A673 (cell line): ENCODE data around the gene YWHAH. TPM values are rescaled to one million over a fixed set of nuclear protein-coding genes. Genes with fewer than 3 reads are reported as not detected.

Experiments used
- BruUV-seq: library from RNA; stranded (reverse); fragments of 400-500 nt; replicated peaks from 2 replicates; lab custom pipeline; 2021; lab: Mats Ljungman, UMichigan
- CTCF ChIA-PET: fragments of 300-600 bp; sonication (Branson Sonifier 250); formaldehyde crosslinking; loops from one replicate; lab custom pipeline; 2022; ENCODE audit warnings: antibody characterized with exemption; lab: Charles Lee
- POLR2A ChIA-PET: fragments of 300-600 bp; sonication (Branson Sonifier 250); formaldehyde crosslinking; loops from one replicate; lab custom pipeline; 2022; ENCODE audit warnings: antibody characterized with exemption; ENCODE audit not compliant: low non-redundant PET; lab: Charles Lee
- DNase-seq: peaks from one replicate; pipeline ENCODE4 v3.0.0-alpha.2; 2015; ENCODE audit warnings: low spot score
- H3K27ac ChIP-seq: fragments of 200-600 bp; sonication (generic); 2 replicates; pipeline ENCODE4 v1.5.1; 2016; ENCODE audit warnings: mixed run types, low read depth, mild to moderate bottlenecking, mixed read lengths, antibody characterized with exemption, low read length; ENCODE audit not compliant: poor library complexity, severe bottlenecking
- H3K27me3 ChIP-seq: fragments of 200-600 bp; sonication (generic); replicated peaks from 2 replicates; pipeline ENCODE4 v1.6.1; 2017; ENCODE audit warnings: mixed run types, low read depth, mild to moderate bottlenecking, mixed read lengths, antibody characterized with exemption, low read length; ENCODE audit not compliant: insufficient read depth, poor library complexity
- H3K36me3 ChIP-seq: fragments of 200-600 bp; sonication (generic); 2 replicates; pipeline ENCODE4 v1.6.1; 2016; ENCODE audit warnings: mixed run types, mild to moderate bottlenecking, mixed read lengths, antibody characterized with exemption, low read length; ENCODE audit not compliant: insufficient read depth, poor library complexity, severe bottlenecking
- H3K4me1 ChIP-seq: fragments of 200-600 bp; sonication (generic); 2 replicates; pipeline ENCODE4 v1.6.1; 2017; ENCODE audit warnings: mixed run types, mild to moderate bottlenecking, mixed read lengths, antibody characterized with exemption, low read length; ENCODE audit not compliant: insufficient read depth, poor library complexity, severe bottlenecking
- H3K4me3 ChIP-seq: fragments of 200-600 bp; sonication (generic); 2 replicates; pipeline ENCODE4 v1.5.1; 2016; ENCODE audit warnings: low read depth, mixed run types, mild to moderate bottlenecking, mixed read lengths, low read length; ENCODE audit not compliant: poor library complexity, severe bottlenecking
- H3K9me3 ChIP-seq: fragments of 200-600 bp; sonication (generic); 2 replicates; pipeline ENCODE4 v1.6.1; 2016; ENCODE audit warnings: mixed run types, low read depth, mild to moderate bottlenecking, mixed read lengths, antibody characterized with exemption, low read length; ENCODE audit not compliant: poor library complexity, severe bottlenecking
- EZH2 ChIP-seq: fragments of 200-600 bp; sonication (generic); IDR thresholded peaks from 2 replicates; pipeline ENCODE4 v1.6.1; 2017; ENCODE audit warnings: borderline replicate concordance, low read depth, mild to moderate bottlenecking, mixed read lengths, antibody characterized with exemption, low read length; ENCODE audit not compliant: poor library complexity, severe bottlenecking
- intact Hi-C: fragments of 100-400 bp; cut with micrococcal nuclease; formaldehyde crosslinking; loops from one replicate; pipeline ENCODE4 v1.10.0; 2022; ENCODE audit not compliant: unreplicated experiment
- total RNA-seq: library from RNA; stranded (reverse); gene quantifications from 2 replicates; pipeline ENCODE4 v1.2.3, GENCODE V29; 2021
- TF ChIP-seq, protein P1 (sequence below): fragments of 300-800, 200-600 bp; sonication (generic); conservative IDR thresholded peaks from 2 replicates; pipeline ENCODE4 v1.5.1; 2017; ENCODE audit warnings: low read depth, mild to moderate bottlenecking, antibody characterized with exemption, low read length, moderate library complexity, mixed read lengths

The YWHAH gene
- total RNA-seq, 1 experiment from 2014 or later, result 177 TPM

- Histone ChIP-seq H3K9me3 (no peaks in the 10 kb centered on the region), H3K4me1 (peaks cover 9% of the 10 kb centered on the region), H3K36me3 (no peaks in the 10 kb centered on the region), H3K27me3 (no peaks in the 10 kb centered on the region), H3K27ac (no peak overlapping the region), H3K4me3 (no peak overlapping the region)
- DNase-seq, result peak; percentile 11
- intact Hi-C loops, result no loop called here
- BruUV-seq, result no TSS peak
- no peak for TF ChIP-seq EZH2
- TF ChIP-seq, protein P1, sequence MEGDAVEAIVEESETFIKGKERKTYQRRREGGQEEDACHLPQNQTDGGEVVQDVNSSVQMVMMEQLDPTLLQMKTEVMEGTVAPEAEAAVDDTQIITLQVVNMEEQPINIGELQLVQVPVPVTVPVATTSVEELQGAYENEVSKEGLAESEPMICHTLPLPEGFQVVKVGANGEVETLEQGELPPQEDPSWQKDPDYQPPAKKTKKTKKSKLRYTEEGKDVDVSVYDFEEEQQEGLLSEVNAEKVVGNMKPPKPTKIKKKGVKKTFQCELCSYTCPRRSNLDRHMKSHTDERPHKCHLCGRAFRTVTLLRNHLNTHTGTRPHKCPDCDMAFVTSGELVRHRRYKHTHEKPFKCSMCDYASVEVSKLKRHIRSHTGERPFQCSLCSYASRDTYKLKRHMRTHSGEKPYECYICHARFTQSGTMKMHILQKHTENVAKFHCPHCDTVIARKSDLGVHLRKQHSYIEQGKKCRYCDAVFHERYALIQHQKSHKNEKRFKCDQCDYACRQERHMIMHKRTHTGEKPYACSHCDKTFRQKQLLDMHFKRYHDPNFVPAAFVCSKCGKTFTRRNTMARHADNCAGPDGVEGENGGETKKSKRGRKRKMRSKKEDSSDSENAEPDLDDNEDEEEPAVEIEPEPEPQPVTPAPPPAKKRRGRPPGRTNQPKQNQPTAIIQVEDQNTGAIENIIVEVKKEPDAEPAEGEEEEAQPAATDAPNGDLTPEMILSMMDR, result no peak
- ChIA-PET CTCF (no interaction called here), POLR2A (interaction anchor here (0.6 kb wide), 1 partner anchor 24 kb away, joined by 8 read pairs; no protein-coding TSS in a partner anchor)
These were observed 46.2 kb upstream of the YWHAH start for GRCh38 chr22:31897842-31898805.

DNA sequence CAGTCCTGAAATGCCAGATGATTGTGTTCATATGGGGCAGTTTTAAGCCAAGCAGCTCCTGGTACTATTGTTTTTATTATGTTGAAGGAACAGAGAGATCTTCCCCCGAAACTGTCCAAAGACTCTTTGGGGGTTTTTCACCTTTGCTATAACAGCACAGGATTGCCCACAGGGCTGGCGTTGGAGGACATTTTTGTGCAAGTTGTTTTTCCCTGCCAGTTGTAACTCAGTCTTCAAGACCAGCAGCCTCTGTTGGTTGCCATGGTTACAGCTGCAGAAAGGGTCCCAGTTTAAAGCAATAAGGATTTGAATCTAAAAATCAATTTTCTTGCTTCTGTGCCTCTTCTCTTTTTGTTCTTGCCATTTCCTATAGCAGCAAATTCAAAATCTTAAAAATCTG, 45.4 kb upstream of the YWHAH start:
- CTCF ChIA-PET, result no interaction called here
- no peak overlapping the region for H3K27ac ChIP-seq
- H3K36me3 ChIP-seq, result no peaks in the 10 kb centered on the region
- no peak for DNase-seq
- POLR2A ChIA-PET, result no interaction called here
- H3K4me3 ChIP-seq, result no peak overlapping the region
- H3K9me3 ChIP-seq, result no peaks in the 10 kb centered on the region
- BruUV-seq, result no TSS peak
- intact Hi-C loops, result no loop called here
- H3K4me1 ChIP-seq, result peaks cover 4% of the 10 kb centered on the region
- TF ChIP-seq, protein P1, result no peak
- TF ChIP-seq EZH2, result no peak
- no peaks in the 10 kb centered on the region for H3K27me3 ChIP-seq

GRCh38 chr22:31899669-31900068, 44.7 kb upstream of the YWHAH start:
- Histone ChIP-seq H3K9me3 (no peaks in the 10 kb centered on the region), H3K27me3 (no peaks in the 10 kb centered on the region), H3K27ac (no peak overlapping the region), H3K36me3 (no peaks in the 10 kb centered on the region), H3K4me3 (no peak overlapping the region), H3K4me1 (peaks cover 4% of the 10 kb centered on the region)
- BruUV-seq, result no TSS peak
- TF ChIP-seq, protein P1, result no peak
- TF ChIP-seq EZH2, result no peak
- CTCF ChIA-PET, result no interaction called here
- POLR2A ChIA-PET, result no interaction called here
- intact Hi-C loops, result no loop called here
- DNase-seq, result no peak
